ENCODE measurements around the gene TRIM66.
A peak's percentile ranks its signal among the peaks of the same experiment; 100 is the strongest.

TRIM66 gene

DNA sequence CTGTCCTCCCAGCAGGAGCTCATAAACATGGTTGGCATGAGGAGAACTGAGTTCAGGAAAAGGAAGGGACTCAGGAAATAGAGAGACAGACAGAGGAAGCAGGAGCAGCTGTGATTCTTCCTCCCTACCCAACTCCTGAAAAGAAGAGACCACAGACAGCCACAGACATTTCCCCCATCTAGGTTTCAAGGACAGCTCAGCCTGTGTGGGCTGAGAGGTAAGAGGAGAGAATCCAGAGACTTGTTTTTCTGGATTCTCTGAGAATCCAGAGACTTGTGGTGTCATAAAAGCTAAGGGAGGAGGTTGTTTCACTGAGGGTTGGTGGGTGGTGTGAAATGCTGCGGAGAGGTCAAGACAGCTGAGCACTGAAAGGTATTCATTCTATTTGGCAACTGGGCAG, 69.4 kb downstream of the TRIM66 start:
- TF ChIP-seq, protein P1, sequence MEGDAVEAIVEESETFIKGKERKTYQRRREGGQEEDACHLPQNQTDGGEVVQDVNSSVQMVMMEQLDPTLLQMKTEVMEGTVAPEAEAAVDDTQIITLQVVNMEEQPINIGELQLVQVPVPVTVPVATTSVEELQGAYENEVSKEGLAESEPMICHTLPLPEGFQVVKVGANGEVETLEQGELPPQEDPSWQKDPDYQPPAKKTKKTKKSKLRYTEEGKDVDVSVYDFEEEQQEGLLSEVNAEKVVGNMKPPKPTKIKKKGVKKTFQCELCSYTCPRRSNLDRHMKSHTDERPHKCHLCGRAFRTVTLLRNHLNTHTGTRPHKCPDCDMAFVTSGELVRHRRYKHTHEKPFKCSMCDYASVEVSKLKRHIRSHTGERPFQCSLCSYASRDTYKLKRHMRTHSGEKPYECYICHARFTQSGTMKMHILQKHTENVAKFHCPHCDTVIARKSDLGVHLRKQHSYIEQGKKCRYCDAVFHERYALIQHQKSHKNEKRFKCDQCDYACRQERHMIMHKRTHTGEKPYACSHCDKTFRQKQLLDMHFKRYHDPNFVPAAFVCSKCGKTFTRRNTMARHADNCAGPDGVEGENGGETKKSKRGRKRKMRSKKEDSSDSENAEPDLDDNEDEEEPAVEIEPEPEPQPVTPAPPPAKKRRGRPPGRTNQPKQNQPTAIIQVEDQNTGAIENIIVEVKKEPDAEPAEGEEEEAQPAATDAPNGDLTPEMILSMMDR (conservative IDR thresholded peaks at IDR 0.05; ENCODE audit: low read depth, low read length) = no peak
- DNase-seq (ENCODE audit: low read depth) = no peak

DNA sequence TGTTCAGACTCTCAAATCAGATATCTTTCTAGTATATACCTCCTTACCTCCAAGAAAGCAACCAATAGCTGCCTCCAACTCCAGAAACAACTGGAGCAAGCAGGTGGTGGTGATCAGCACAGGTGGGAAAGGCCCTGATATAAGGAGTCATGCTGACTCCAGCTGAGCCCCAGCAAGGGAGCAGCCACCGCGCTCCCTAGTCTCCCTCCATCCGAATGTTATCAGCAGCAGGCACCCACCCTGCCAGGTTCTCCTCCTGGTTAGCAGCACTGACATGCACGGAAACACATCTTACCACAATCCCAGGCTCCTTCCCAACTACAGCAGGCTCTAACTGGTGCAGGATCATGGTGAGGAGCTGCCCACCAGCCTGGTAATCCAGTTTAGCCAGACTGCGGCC, 69.9 kb downstream of the TRIM66 start:
- DNase-seq (ENCODE audit: low read depth) = no peak
- TF ChIP-seq, protein P1 (conservative IDR thresholded peaks at IDR 0.05; ENCODE audit: low read depth, low read length) = no peak
- H3K4me3 ChIP-seq (ENCODE audit: low read depth, low read length) = no peak overlapping the region

More for the DNA sequence above, 69.4 kb downstream of the TRIM66 start:
- no peak overlapping the region for H3K4me3 ChIP-seq (ENCODE audit: low read depth, low read length)

DNA sequence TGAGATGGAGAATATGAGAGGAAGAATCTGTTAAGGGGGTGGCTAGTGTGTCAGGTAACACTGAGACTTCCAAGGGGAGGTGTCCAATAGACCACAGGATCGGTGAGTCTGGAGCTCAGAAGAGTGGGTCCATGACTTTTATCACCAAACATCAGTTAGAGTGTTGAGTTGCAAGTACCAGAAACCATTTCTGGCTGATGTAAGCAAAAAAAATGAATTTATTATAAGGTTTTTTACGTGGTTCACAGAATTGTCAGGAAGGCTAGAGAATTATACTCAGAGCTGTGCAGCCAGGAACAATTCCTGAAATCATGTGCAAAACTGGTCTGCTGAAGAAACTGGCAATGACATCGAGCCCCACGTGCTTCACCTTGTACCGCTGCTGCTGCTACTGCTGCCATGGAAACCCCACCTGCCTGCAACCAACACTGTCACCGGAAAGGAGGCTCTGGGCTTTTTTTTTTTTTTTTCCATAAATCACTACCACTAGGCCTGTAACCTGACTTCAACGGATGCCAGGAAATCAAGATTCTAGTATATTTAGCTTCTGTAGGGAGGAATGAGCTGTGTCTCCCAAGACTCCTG, 71.8 kb downstream of the TRIM66 start:
- H3K4me3 ChIP-seq (ENCODE audit: low read depth, low read length) = no peak overlapping the region
- TF ChIP-seq, protein P1 (conservative IDR thresholded peaks at IDR 0.05; ENCODE audit: low read depth, low read length) = no peak
- peak; percentile 65 for DNase-seq (ENCODE audit: low read depth)

DNA sequence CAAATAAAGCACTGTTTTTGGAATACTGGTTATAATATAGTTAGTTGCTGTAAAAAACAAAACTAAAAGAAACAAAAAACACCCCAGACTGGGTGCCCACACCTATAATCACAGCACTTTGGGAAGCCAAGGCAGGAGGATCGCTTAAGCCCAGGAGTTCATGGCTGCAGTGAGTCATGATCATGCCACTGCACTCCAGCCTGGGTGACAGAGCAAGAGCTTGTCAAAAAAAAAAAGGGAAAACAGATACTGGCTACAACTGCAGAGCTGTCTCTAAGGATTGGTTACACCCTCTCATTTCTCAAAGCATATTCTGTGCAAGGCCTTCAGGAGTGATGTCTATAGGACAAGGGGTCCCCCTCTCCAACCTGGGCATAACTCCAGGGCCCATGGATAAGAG, 73.8 kb downstream of the TRIM66 start:
- TF ChIP-seq, protein P1 (conservative IDR thresholded peaks at IDR 0.05; ENCODE audit: low read depth, low read length) = no peak
- no peak overlapping the region for H3K4me3 ChIP-seq (ENCODE audit: low read depth, low read length)
- DNase-seq (ENCODE audit: low read depth) = peak; percentile 51

DNA sequence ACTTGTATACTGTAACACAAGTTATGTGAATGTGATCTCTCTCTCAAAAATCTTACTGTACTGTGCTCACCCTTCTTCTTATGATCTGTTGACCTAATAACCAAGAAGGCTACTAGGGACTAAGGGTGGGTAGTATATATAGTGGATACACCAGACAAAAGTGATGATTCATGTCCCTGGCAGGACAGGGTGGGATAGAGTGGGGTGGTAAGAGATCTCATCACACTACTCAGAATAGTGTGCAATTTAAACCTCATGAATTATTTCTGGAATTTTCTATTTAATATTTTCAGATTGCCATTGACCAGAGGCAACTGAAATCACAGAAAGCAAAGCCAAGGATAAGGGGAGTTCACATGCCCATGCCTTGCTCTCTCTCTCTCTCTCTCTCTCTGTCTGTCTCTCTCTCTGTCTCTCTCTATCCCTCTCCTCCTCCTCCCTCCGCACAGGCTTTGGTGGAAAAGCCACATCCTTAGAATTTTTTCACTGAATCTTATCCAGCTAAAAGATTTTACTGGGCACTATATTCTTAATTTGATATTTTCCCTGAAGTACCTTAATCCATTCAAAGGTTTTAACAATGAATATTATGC, 76.4 kb downstream of the TRIM66 start:
- TF ChIP-seq, protein P1 (conservative IDR thresholded peaks at IDR 0.05; ENCODE audit: low read depth, low read length) = no peak
- no peak for DNase-seq (ENCODE audit: low read depth)
- no peak overlapping the region for H3K4me3 ChIP-seq (ENCODE audit: low read depth, low read length)

DNA sequence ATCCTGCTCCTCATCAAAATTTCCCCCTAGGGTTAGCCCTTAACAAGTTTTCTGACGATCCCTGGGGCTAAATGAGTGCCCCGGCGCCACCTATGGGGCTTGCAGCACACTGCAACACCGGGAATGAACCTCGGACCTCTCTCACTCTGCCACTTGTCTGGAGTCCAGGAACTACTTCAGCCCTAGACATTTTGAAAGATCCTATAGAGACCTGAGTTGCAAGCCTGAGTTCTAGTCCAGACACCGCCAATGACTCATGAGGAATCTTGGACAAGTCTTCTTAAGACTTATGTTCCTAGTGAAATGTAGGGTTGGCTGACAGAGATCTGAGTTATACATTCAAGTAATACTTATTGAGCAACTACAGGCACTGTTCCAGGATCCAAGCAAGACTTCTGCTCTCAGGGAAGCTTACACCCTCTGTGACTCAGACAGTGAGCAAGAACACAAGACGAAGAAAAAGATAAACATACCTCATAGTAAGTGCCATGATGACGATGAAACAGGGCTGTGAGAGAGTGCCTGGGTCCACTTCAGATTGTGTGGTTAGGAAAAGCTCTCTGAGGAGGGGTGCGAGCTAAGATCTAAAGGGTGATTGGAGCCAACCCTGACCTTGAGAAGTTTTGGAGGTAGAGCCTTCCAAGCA, 78.3 kb downstream of the TRIM66 start:
- TF ChIP-seq, protein P1 (conservative IDR thresholded peaks at IDR 0.05; ENCODE audit: low read depth, low read length) = peak; percentile 87
- DNase-seq (ENCODE audit: low read depth) = peak; percentile 100
- no peak overlapping the region for H3K4me3 ChIP-seq (ENCODE audit: low read depth, low read length)

Data from choroid plexus epithelial cell (primary cell).